Activated CD8-positive, alpha-beta T cell treated with anti-CD3 and anti-CD28 coated beads for 36 hours (primary cell): Measurements from ENCODE around the gene TC2N. TPM values are rescaled to one million over a fixed set of nuclear protein-coding genes. Genes with fewer than 3 reads are reported as not detected.

Experiments used
- ATAC-seq: fragments of 200-7000 bp; cut with Tn5 transposase; one replicate; pipeline ENCODE4 v1.10.0; 2021; ENCODE audit warnings: mild to moderate bottlenecking, moderate library complexity
- CTCF ChIA-PET: fragments of 350-600 bp; sonication (Branson Sonifier 250); formaldehyde crosslinking; loops from one replicate; lab custom pipeline; 2021; ENCODE audit warnings: antibody characterized with exemption; lab: Charles Lee
- POLR2A ChIA-PET: fragments of 350-600 bp; sonication (Branson Sonifier 250); formaldehyde crosslinking; loops from one replicate; lab custom pipeline; 2021; ENCODE audit warnings: antibody characterized with exemption; lab: Charles Lee
- DNase-seq: peaks from one replicate; pipeline ENCODE4 v3.0.0-alpha.2; 2020
- H3K27ac Mint-ChIP-seq: one replicate; pipeline ENCODE4 v1.8.0; 2021; ENCODE audit warnings: mild to moderate bottlenecking, mixed read lengths
- H3K27me3 Mint-ChIP-seq: one replicate; pipeline ENCODE4 v1.8.0; 2021; ENCODE audit warnings: mixed read lengths
- H3K36me3 Mint-ChIP-seq: one replicate; pipeline ENCODE4 v1.8.0; 2021; ENCODE audit warnings: low read depth, mixed read lengths
- H3K4me1 Mint-ChIP-seq: one replicate; pipeline ENCODE4 v1.8.0; 2021; ENCODE audit warnings: low read depth, mixed read lengths
- H3K4me3 Mint-ChIP-seq: one replicate; pipeline ENCODE4 v1.8.0; 2021; ENCODE audit warnings: mild to moderate bottlenecking, moderate library complexity, mixed read lengths
- H3K9me3 Mint-ChIP-seq: one replicate; pipeline ENCODE4 v1.8.0; 2021; ENCODE audit warnings: mixed read lengths
- intact Hi-C: fragments of 100-400 bp; cut with micrococcal nuclease; formaldehyde crosslinking; loops from one replicate; pipeline ENCODE4 v1.10.0; 2022
- total RNA-seq, 2 experiments: library from RNA; stranded (reverse); gene quantifications; one replicate each; pipeline ENCODE4 v1.2.3, GENCODE V29; 2021
- TF ChIP-seq, protein P1 (sequence below): fragments of 200-600 bp; IDR thresholded peaks from one replicate; pipeline ENCODE4 v1.8.0; 2022; ENCODE audit warnings: antibody characterized with exemption, mild to moderate bottlenecking

The TC2N gene
- total RNA-seq, 2 experiments from 2014 or later, result 28.5 to 32.5 TPM

- no peak for ATAC-seq
- intact Hi-C loops, result no loop called here
- no peaks in the 10 kb centered on the region for H3K9me3 Mint-ChIP-seq
- POLR2A ChIA-PET, result no interaction called here
- no peak overlapping the region for H3K27ac Mint-ChIP-seq
- CTCF ChIA-PET, result interaction anchor here (1.1 kb wide), 1 partner anchor 143 kb away, joined by 4 read pairs; no protein-coding TSS in a partner anchor
- TF ChIP-seq, protein P1, sequence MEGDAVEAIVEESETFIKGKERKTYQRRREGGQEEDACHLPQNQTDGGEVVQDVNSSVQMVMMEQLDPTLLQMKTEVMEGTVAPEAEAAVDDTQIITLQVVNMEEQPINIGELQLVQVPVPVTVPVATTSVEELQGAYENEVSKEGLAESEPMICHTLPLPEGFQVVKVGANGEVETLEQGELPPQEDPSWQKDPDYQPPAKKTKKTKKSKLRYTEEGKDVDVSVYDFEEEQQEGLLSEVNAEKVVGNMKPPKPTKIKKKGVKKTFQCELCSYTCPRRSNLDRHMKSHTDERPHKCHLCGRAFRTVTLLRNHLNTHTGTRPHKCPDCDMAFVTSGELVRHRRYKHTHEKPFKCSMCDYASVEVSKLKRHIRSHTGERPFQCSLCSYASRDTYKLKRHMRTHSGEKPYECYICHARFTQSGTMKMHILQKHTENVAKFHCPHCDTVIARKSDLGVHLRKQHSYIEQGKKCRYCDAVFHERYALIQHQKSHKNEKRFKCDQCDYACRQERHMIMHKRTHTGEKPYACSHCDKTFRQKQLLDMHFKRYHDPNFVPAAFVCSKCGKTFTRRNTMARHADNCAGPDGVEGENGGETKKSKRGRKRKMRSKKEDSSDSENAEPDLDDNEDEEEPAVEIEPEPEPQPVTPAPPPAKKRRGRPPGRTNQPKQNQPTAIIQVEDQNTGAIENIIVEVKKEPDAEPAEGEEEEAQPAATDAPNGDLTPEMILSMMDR, result no peak
- no peaks in the 10 kb centered on the region for H3K36me3 Mint-ChIP-seq
- H3K4me3 Mint-ChIP-seq, result no peak overlapping the region
- DNase-seq, result no peak
- no peaks in the 10 kb centered on the region for H3K27me3 Mint-ChIP-seq
- no peaks in the 10 kb centered on the region for H3K4me1 Mint-ChIP-seq
Observed at GRCh38 chr14:91750634-91751198, 116.6 kb downstream of the TC2N start.

DNA sequence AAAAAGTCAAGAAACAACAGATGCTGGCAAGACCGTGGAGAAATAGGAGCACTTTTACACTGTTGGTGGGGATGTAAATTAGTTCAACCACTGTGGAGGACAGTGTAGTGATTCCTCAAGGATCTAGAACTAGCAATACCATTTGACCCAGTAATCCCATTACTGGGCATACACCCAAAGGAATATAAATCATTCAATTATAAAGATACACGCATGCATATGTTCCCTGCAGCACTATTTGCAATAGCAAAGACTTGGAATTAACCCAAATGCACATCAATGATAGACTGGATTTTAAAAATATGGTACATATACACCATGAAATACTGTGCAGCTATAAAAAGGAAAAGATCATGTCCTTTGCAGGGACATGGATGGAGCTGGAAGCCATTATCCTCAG, 117.5 kb downstream of the TC2N start:
- Mint-ChIP-seq H3K4me3 (no peak overlapping the region), H3K27ac (no peak overlapping the region), H3K36me3 (no peaks in the 10 kb centered on the region), H3K4me1 (no peaks in the 10 kb centered on the region), H3K9me3 (no peaks in the 10 kb centered on the region), H3K27me3 (no peaks in the 10 kb centered on the region)
- TF ChIP-seq, protein P1, result no peak
- ChIA-PET POLR2A (no interaction called here), CTCF (interaction anchor here (0.9 to 1.1 kb wide), 2 partner anchors 144 to 162 kb away, joined by 4 to 5 read pairs; no protein-coding TSS in a partner anchor)
- DNase-seq, result no peak
- intact Hi-C loops, result no loop called here
- ATAC-seq, result no peak

DNA sequence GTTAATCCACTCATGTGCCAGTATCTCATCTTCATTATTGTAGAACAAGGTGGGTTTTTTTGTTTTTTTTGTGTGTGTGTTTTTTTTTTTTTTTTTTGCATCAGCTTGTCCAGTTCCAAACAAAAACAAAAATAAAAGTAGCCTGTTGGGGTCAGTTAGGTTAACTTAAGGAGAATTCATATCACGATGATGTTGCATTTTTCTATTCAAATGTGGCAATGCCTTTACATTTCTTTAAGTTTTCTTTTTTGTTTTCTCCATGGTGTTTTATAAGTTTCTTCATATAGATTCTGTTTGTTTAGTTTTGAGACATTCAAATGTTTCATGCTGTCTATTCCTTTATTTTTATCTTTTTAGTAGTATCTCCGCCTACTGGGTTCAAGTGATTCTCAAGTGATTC, 119.3 kb downstream of the TC2N start:
- no peak for DNase-seq
- POLR2A ChIA-PET, result no interaction called here

GRCh38 chr14:91745344-91745743, 122.0 kb downstream of the TC2N start:
- Mint-ChIP-seq H3K27me3 (no peaks in the 10 kb centered on the region), H3K36me3 (no peaks in the 10 kb centered on the region), H3K4me1 (no peaks in the 10 kb centered on the region), H3K9me3 (no peaks in the 10 kb centered on the region), H3K4me3 (no peak overlapping the region), H3K27ac (no peak overlapping the region)
- TF ChIP-seq, protein P1, result no peak
- intact Hi-C loops, result no loop called here
- ChIA-PET CTCF (interaction anchor here (1.1 kb wide), 1 partner anchor 13 kb away, joined by 3 read pairs; no protein-coding TSS in a partner anchor), POLR2A (no interaction called here)
- ATAC-seq (no peak), DNase-seq (no peak)

More for the DNA sequence above, 119.3 kb downstream of the TC2N start:
- H3K27ac Mint-ChIP-seq, result no peak overlapping the region
- no peaks in the 10 kb centered on the region for H3K27me3 Mint-ChIP-seq
- TF ChIP-seq, protein P1, result no peak
- no peaks in the 10 kb centered on the region for H3K4me1 Mint-ChIP-seq
- no peak overlapping the region for H3K4me3 Mint-ChIP-seq
- CTCF ChIA-PET, result no interaction called here
- intact Hi-C loops, result no loop called here
- H3K36me3 Mint-ChIP-seq, result no peaks in the 10 kb centered on the region
- no peaks in the 10 kb centered on the region for H3K9me3 Mint-ChIP-seq
- no peak for ATAC-seq

DNA sequence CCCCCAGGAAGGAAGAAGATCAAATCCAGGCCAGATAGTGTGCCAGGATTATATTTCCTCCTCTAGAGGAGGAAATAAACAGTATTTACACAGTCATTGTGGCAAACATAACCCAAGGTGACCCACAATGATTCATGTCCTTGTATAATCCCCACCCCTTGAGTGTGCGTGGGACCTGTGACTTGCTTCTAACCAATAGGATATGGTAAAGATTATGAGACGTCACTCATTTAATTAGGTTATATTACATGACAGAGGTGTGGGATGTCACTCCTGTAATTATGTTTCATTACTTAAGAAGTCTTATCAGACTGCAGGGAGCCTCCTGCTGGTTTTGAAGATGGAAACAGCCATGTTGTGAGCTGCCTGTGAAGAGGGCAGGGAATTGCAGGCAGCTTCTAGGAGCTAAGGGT, 123.3 kb downstream of the TC2N start:
- no peaks in the 10 kb centered on the region for H3K36me3 Mint-ChIP-seq
- CTCF ChIA-PET, result no interaction called here

More for the DNA sequence above, 123.3 kb downstream of the TC2N start:
- Mint-ChIP-seq H3K9me3 (no peaks in the 10 kb centered on the region), H3K4me3 (no peak overlapping the region), H3K27ac (no peak overlapping the region), H3K4me1 (no peaks in the 10 kb centered on the region), H3K27me3 (no peaks in the 10 kb centered on the region)
- peak; percentile 28 for DNase-seq
- ATAC-seq, result peak; percentile 77
- TF ChIP-seq, protein P1, result no peak
- POLR2A ChIA-PET, result no interaction called here
- intact Hi-C loops, result no loop called here
